ENCODE results near the gene RAB11A.

The RAB11A gene

GRCh38 chr15:65916664-65917406 lies 47.5 kb downstream of the RAB11A start:
- DNase-seq (ENCODE audit: low read depth, low spot score): peak; percentile 65

GRCh38 chr15:65917407-65917756 lies 48.1 kb downstream of the RAB11A start:
- no peak for DNase-seq (ENCODE audit: low read depth, low spot score)
- H3K4me3 ChIP-seq (ENCODE audit: low read depth, low read length): no peak overlapping the region
- in situ Hi-C loops (cut with HindIII; ENCODE audit: low sequenced_read_pairs): no loop called here
- TF ChIP-seq CTCF (IDR thresholded peaks at IDR 0.05; ENCODE audit: low read depth, low read length): no peak

More at GRCh38 chr15:65916664-65917406, 47.5 kb downstream of the RAB11A start:
- H3K4me3 ChIP-seq (ENCODE audit: low read depth, low read length): no peak overlapping the region
- TF ChIP-seq CTCF (IDR thresholded peaks at IDR 0.05; ENCODE audit: low read depth, low read length): peak; percentile 82
- in situ Hi-C loops (cut with HindIII; ENCODE audit: low sequenced_read_pairs): no loop called here

GRCh38 chr15:65917936-65918335 lies 48.6 kb downstream of the RAB11A start:
- TF ChIP-seq CTCF (IDR thresholded peaks at IDR 0.05; ENCODE audit: low read depth, low read length): no peak
- DNase-seq (ENCODE audit: low read depth, low spot score): no peak
- H3K4me3 ChIP-seq (ENCODE audit: low read depth, low read length): no peak overlapping the region
- in situ Hi-C loops (cut with HindIII; ENCODE audit: low sequenced_read_pairs): no loop called here

- H3K4me3 ChIP-seq (ENCODE audit: low read depth, low read length): no peak overlapping the region
- in situ Hi-C loops (cut with HindIII; ENCODE audit: low sequenced_read_pairs): no loop called here
- no peak for TF ChIP-seq CTCF (IDR thresholded peaks at IDR 0.05; ENCODE audit: low read depth, low read length)
- DNase-seq (ENCODE audit: low read depth, low spot score): no peak
These were observed 49.1 kb downstream of the RAB11A start for GRCh38 chr15:65918357-65918920.

- TF ChIP-seq CTCF (IDR thresholded peaks at IDR 0.05; ENCODE audit: low read depth, low read length): no peak
- in situ Hi-C loops (cut with HindIII; ENCODE audit: low sequenced_read_pairs): no loop called here
- no peak overlapping the region for H3K4me3 ChIP-seq (ENCODE audit: low read depth, low read length)
- no peak for DNase-seq (ENCODE audit: low read depth, low spot score)
These were observed 49.7 kb downstream of the RAB11A start for GRCh38 chr15:65918945-65919344.

GRCh38 chr15:65919353-65919752 lies 50.1 kb downstream of the RAB11A start:
- TF ChIP-seq CTCF (IDR thresholded peaks at IDR 0.05; ENCODE audit: low read depth, low read length): no peak
- in situ Hi-C loops (cut with HindIII; ENCODE audit: low sequenced_read_pairs): no loop called here
- H3K4me3 ChIP-seq (ENCODE audit: low read depth, low read length): no peak overlapping the region
- DNase-seq (ENCODE audit: low read depth, low spot score): no peak

Measured in astrocyte of the spinal cord (primary cell).